Measurements from ENCODE around the gene ZNF205. TPM values are rescaled to one million over a fixed set of nuclear protein-coding genes. Genes with fewer than 3 reads are reported as not detected.

Gene ZNF205
- total and polyA plus RNA-seq, 10 of the 15 experiments (the other 5 are each of a cell fraction or from before 2014, with no cell fraction given): 0.26 to 1.5 (median 0.78) TPM; not detected in 2

- DNase-seq (ENCODE audit: low read depth, low spot score) (no peak), ATAC-seq (no peak), FAIRE-seq (no peak)
- ChIA-PET CTCF (interaction anchor here (1.1 to 1.3 kb wide), 2 partner anchors 103 to 134 kb away, joined by 4 read pairs; no protein-coding TSS in a partner anchor), SMC1A (ENCODE audit: uncharacterized antibody, unreplicated experiment) (no interaction called here), POLR2A (interaction anchor here (0.7 kb wide), 1 partner anchor 58 kb away, joined by 4 read pairs; no protein-coding TSS in a partner anchor), RAD21 (ENCODE audit: unreplicated experiment) (no interaction called here)
- no TSS peak for BruUV-seq (replicated peaks)
- Histone ChIP-seq H3K4me3 (no peak overlapping the region), H3K27ac (ENCODE audit: control insufficient read depth, insufficient read depth) (no peak overlapping the region), H3K9ac (ENCODE audit: control insufficient read depth, insufficient read depth, low read length) (no peak overlapping the region), H3K79me2 (ENCODE audit: control insufficient read depth, insufficient read depth, low read length) (no peaks in the 10 kb centered on the region), H3K27me3 (replicated peaks in 1 of 2; ENCODE audit: control insufficient read depth in 2 of 2, insufficient read depth in 2 of 2, low read length in 1 of 2) (peaks cover 0 to 2% of the 10 kb centered on the region in 2 experiments; a peak in 1 of 4 replicates), H2AFZ (ENCODE audit: control insufficient read depth, low read depth, low read length) (no peak overlapping the region), H3K9me3 (replicated peaks; ENCODE audit: control insufficient read depth, insufficient read depth, low read length) (no peaks in the 10 kb centered on the region; the same call in 2 of the 3 replicates), H3K36me3 (ENCODE audit: control insufficient read depth in 2 of 2, insufficient read depth in 2 of 2, low read length in 1 of 2) (no peaks in the 10 kb centered on the region), H3K4me2 (ENCODE audit: control insufficient read depth, insufficient read depth) (no peak overlapping the region), H3K4me1 (ENCODE audit: control insufficient read depth, insufficient read depth, low read length) (peaks cover 17% of the 10 kb centered on the region), H4K20me1 (ENCODE audit: control insufficient read depth, insufficient read depth) (no peaks in the 10 kb centered on the region)
- WGBS (ENCODE audit: insufficient coverage, insufficient replicate concordance, low lambda C conversion rate, missing lambda C conversion rate): 64% methylated on average over 35 of the region's 36 CpGs
- intact Hi-C loops (cut with micrococcal nuclease; ENCODE audit: unreplicated experiment): no loop called here
- TF ChIP-seq MYC (IDR thresholded peaks at IDR 0.05; ENCODE audit: insufficient read depth, insufficient read length, insufficient replicate concordance, low read length, severe bottlenecking) (no peak), ASH2L (IDR thresholded peaks at IDR 0.05; ENCODE audit: borderline replicate concordance, low read depth) (no peak)
- in situ Hi-C loops (cut with MboI): no loop called here
These were observed 49.0 kb downstream of the ZNF205 start for GRCh38 chr16:3161235-3162018.

GRCh38 chr16:3164121-3164991 is 52.0 kb downstream of the ZNF205 start:
- ATAC-seq (no peak), FAIRE-seq (no peak), DNase-seq (ENCODE audit: low read depth, low spot score) (no peak)
- intact Hi-C loops (cut with micrococcal nuclease; ENCODE audit: unreplicated experiment) (no loop called here), in situ Hi-C loops (cut with MboI) (no loop called here)
- Histone ChIP-seq H3K4me2 (ENCODE audit: control insufficient read depth, insufficient read depth) (no peak overlapping the region), H3K4me3 (no peak overlapping the region), H3K9ac (ENCODE audit: control insufficient read depth, insufficient read depth, low read length) (no peak overlapping the region), H3K9me3 (replicated peaks; ENCODE audit: control insufficient read depth, insufficient read depth, low read length) (no peaks in the 10 kb centered on the region), H3K79me2 (ENCODE audit: control insufficient read depth, insufficient read depth, low read length) (no peaks in the 10 kb centered on the region), H3K4me1 (ENCODE audit: control insufficient read depth, insufficient read depth, low read length) (peaks cover 9% of the 10 kb centered on the region), H4K20me1 (ENCODE audit: control insufficient read depth, insufficient read depth) (no peaks in the 10 kb centered on the region), H3K27ac (ENCODE audit: control insufficient read depth, insufficient read depth) (no peak overlapping the region), H2AFZ (ENCODE audit: control insufficient read depth, low read depth, low read length) (no peak overlapping the region), H3K36me3 (ENCODE audit: control insufficient read depth in 2 of 2, insufficient read depth in 2 of 2, low read length in 1 of 2) (no peaks in the 10 kb centered on the region), H3K27me3 (replicated peaks in 1 of 2; ENCODE audit: control insufficient read depth in 2 of 2, insufficient read depth in 2 of 2, low read length in 1 of 2) (no peaks in the 10 kb centered on the region; a peak in 1 of 4 replicates)
- BruUV-seq (replicated peaks): no TSS peak
- CTCF ChIA-PET: interaction anchor here (0.6 to 2.0 kb wide), 5 partner anchors 32 to 1693 kb away, joined by 3 to 6 read pairs (median 5); no protein-coding TSS in a partner anchor
- 72% methylated on average over 36 of the region's 37 CpGs for WGBS (ENCODE audit: insufficient coverage, insufficient replicate concordance, low lambda C conversion rate, missing lambda C conversion rate)
- RAD21 ChIA-PET (ENCODE audit: unreplicated experiment): interaction anchor here (0.9 to 2.1 kb wide), 2 partner anchors 35 to 105 kb away, joined by 3 to 11 read pairs; no protein-coding TSS in a partner anchor
- SMC1A ChIA-PET (ENCODE audit: uncharacterized antibody, unreplicated experiment): interaction anchor here (1.3 to 1.7 kb wide), 2 partner anchors 32 to 133 kb away, joined by 3 to 4 read pairs; no protein-coding TSS in a partner anchor
- POLR2A ChIA-PET: interaction anchor here (0.5 kb wide), 1 partner anchor 31 kb away, joined by 3 read pairs; no protein-coding TSS in a partner anchor
- TF ChIP-seq ZZZ3 (IDR thresholded peaks at IDR 0.05; ENCODE audit: control insufficient read depth, insufficient read length, low read depth) (no peak), CHD4 (IDR thresholded peaks at IDR 0.05) (no peak), WRNIP1 (IDR thresholded peaks at IDR 0.05; ENCODE audit: borderline replicate concordance, low read depth, low read length) (no peak), ATF3 (IDR thresholded peaks at IDR 0.05; ENCODE audit: borderline replicate concordance, extremely low read depth, low read depth, low read length) (no peak), PRDM15 (CRISPR knock-in tag; IDR thresholded peaks at IDR 0.05) (no peak), BRCA1 (IDR thresholded peaks at IDR 0.05; ENCODE audit: low read depth, low read length) (no peak)

Measured in GM12878 (cell line).